Loucy (cell line): Measurements from ENCODE around the gene MICAL3.

Experiments
- H2AFZ ChIP-seq: fragments of 200-600 bp; sonication (generic); 2 replicates; pipeline ENCODE4 v1.6.0; 2016; ENCODE audit warnings: antibody characterized with exemption, mild to moderate bottlenecking, low read length, moderate library complexity
- H3F3A ChIP-seq: fragments of 200-600 bp; 2 replicates; pipeline ENCODE4 v1.6.0; 2016; ENCODE audit warnings: antibody characterized with exemption, low read depth, mild to moderate bottlenecking
- H3K27me3 ChIP-seq: fragments of 200-600 bp; sonication (generic); 2 replicates; pipeline ENCODE4 v1.6.1; 2014; ENCODE audit warnings: low read length, mild to moderate bottlenecking; ENCODE audit not compliant: insufficient read depth, poor library complexity, severe bottlenecking
- H3K36me3 ChIP-seq: fragments of 200-600 bp; sonication (generic); 2 replicates; pipeline ENCODE4 v1.6.1; 2016; ENCODE audit warnings: low read length; ENCODE audit not compliant: insufficient read depth
- H3K4me1 ChIP-seq: fragments of 200-600 bp; sonication (generic); 2 replicates; pipeline ENCODE4 v1.5.1; 2014; ENCODE audit warnings: low read length, mild to moderate bottlenecking; ENCODE audit not compliant: insufficient read depth, poor library complexity, severe bottlenecking
- H3K4me2 ChIP-seq: fragments of 200-600 bp; sonication (generic); 2 replicates; pipeline ENCODE4 v1.6.0; 2014; ENCODE audit warnings: antibody characterized with exemption, low read length, low read depth, mild to moderate bottlenecking; ENCODE audit not compliant: poor library complexity, severe bottlenecking
- H3K4me3 ChIP-seq: fragments of 200-600 bp; sonication (generic); 2 replicates; pipeline ENCODE4 v1.5.1; 2014; ENCODE audit warnings: low read length, mild to moderate bottlenecking, mixed read lengths; ENCODE audit not compliant: poor library complexity, severe bottlenecking
- H3K79me2 ChIP-seq: fragments of 200-600 bp; sonication (generic); 2 replicates; pipeline ENCODE4 v1.6.1; 2014; ENCODE audit warnings: low read length; ENCODE audit not compliant: insufficient read depth
- H3K9ac ChIP-seq: fragments of 200-600 bp; sonication (generic); 2 replicates; pipeline ENCODE4 v1.6.0; 2014; ENCODE audit warnings: mild to moderate bottlenecking, low read depth, low read length, moderate library complexity; ENCODE audit not compliant: poor library complexity, severe bottlenecking
- H3K9me2 ChIP-seq: fragments of 200-600 bp; sonication (generic); replicated peaks from 2 replicates; pipeline ENCODE4 v1.6.1; 2016; ENCODE audit warnings: low read depth, low read length, mixed read lengths
- H3K9me3 ChIP-seq: fragments of 200-600 bp; sonication (generic); 2 replicates; pipeline ENCODE4 v1.6.1; 2014; ENCODE audit warnings: mild to moderate bottlenecking, antibody characterized with exemption, low read length, low read depth; ENCODE audit not compliant: insufficient read depth
- H4K20me1 ChIP-seq: fragments of 200-600 bp; sonication (generic); 2 replicates; pipeline ENCODE4 v1.6.0; 2014; ENCODE audit warnings: antibody characterized with exemption, low read length, mild to moderate bottlenecking; ENCODE audit not compliant: insufficient read depth, poor library complexity, severe bottlenecking
- CTCF ChIP-seq: fragments of 200-600 bp; sonication (generic); conservative IDR thresholded peaks from 2 replicates; pipeline ENCODE4 v1.5.1; 2014; ENCODE audit warnings: mild to moderate bottlenecking, antibody characterized with exemption, low read length
- EZH2phosphoT487 ChIP-seq: fragments of 200-600 bp; IDR thresholded peaks from 2 replicates; pipeline ENCODE4 v1.6.1; 2018; ENCODE audit warnings: antibody characterized with exemption, mild to moderate bottlenecking, moderate library complexity, borderline replicate concordance

Gene MICAL3

GRCh38 chr22:18035751-18036150 is 11.4 kb upstream of the MICAL3 start:
- TF ChIP-seq EZH2phosphoT487 = no peak
- TF ChIP-seq CTCF = no peak
- H3K4me2 ChIP-seq = no peak overlapping the region
- H3K9me2 ChIP-seq = no peaks in the 10 kb centered on the region
- H3K4me1 ChIP-seq = peaks cover 4% of the 10 kb centered on the region
- H3K9ac ChIP-seq = no peak overlapping the region
- no peaks in the 10 kb centered on the region for H3F3A ChIP-seq
- no peaks in the 10 kb centered on the region for H3K36me3 ChIP-seq
- no peaks in the 10 kb centered on the region for H3K27me3 ChIP-seq
- H3K9me3 ChIP-seq = no peaks in the 10 kb centered on the region
- no peak overlapping the region for H3K4me3 ChIP-seq
- H3K79me2 ChIP-seq = no peaks in the 10 kb centered on the region
- H4K20me1 ChIP-seq = no peaks in the 10 kb centered on the region
- no peak overlapping the region for H2AFZ ChIP-seq

GRCh38 chr22:18034076-18034475 is 9.7 kb upstream of the MICAL3 start:
- TF ChIP-seq CTCF = no peak
- Histone ChIP-seq H2AFZ (no peak overlapping the region), H3K4me2 (no peak overlapping the region), H3F3A (no peaks in the 10 kb centered on the region), H3K9me2 (no peaks in the 10 kb centered on the region), H3K4me1 (peaks cover 4% of the 10 kb centered on the region), H3K9me3 (no peaks in the 10 kb centered on the region), H3K27me3 (no peaks in the 10 kb centered on the region), H3K9ac (no peak overlapping the region), H3K79me2 (no peaks in the 10 kb centered on the region), H3K4me3 (no peak overlapping the region), H4K20me1 (no peaks in the 10 kb centered on the region), H3K36me3 (no peaks in the 10 kb centered on the region)

- Histone ChIP-seq H3K9ac (no peak overlapping the region), H3K4me2 (no peak overlapping the region), H3K36me3 (no peaks in the 10 kb centered on the region), H3F3A (no peaks in the 10 kb centered on the region), H3K9me3 (no peaks in the 10 kb centered on the region), H3K4me1 (peaks cover 4% of the 10 kb centered on the region), H2AFZ (no peak overlapping the region), H4K20me1 (no peaks in the 10 kb centered on the region), H3K9me2 (no peaks in the 10 kb centered on the region), H3K79me2 (no peaks in the 10 kb centered on the region), H3K27me3 (no peaks in the 10 kb centered on the region), H3K4me3 (no peak overlapping the region)
- TF ChIP-seq CTCF = no peak
These were observed 9.0 kb upstream of the MICAL3 start for GRCh38 chr22:18033204-18033998.
